GM18519 (cell line): Measurements from ENCODE around the gene KISS1.
"Not testable (repeated sequence)": the region's sequence is repeated elsewhere in the genome, so short reads cannot be mapped to it uniquely, and the experiment has no call there.

ENCODE experiments used
- ATAC-seq: cut with Tn5 transposase; IDR thresholded peaks from one replicate; pipeline ENCODE4 v1.9.1; 2021; ENCODE audit warnings: mild to moderate bottlenecking, moderate library complexity; ENCODE audit not compliant: unreplicated experiment, low FRiP score

KISS1 gene

GRCh38 chr1:204196068-204196795 lies at the start of gene KISS1:
TSS of gene KISS1 (minus strand) at chr1:204196491. CDS start at chr1:204192876, 3,615 bp downstream.
- ATAC-seq = no peak

GRCh38 chr1:204242920-204243319 lies 46.6 kb upstream of the KISS1 start:
- no peak for ATAC-seq

- no peak for ATAC-seq
Measured at GRCh38 chr1:204241914-204242313, 45.6 kb upstream of the KISS1 start.

GRCh38 chr1:204241050-204241449 lies 44.8 kb upstream of the KISS1 start:
- no peak for ATAC-seq

- ATAC-seq = no peak
Measured at GRCh38 chr1:204240233-204240632, 43.9 kb upstream of the KISS1 start.

- ATAC-seq = not testable (repeated sequence)
Measured at GRCh38 chr1:204239401-204239800, 43.1 kb upstream of the KISS1 start.

GRCh38 chr1:204238520-204238919 lies 42.2 kb upstream of the KISS1 start:
- not testable (repeated sequence) for ATAC-seq

GRCh38 chr1:204237515-204237914 lies 41.2 kb upstream of the KISS1 start:
- not testable (repeated sequence) for ATAC-seq

- ATAC-seq = no peak
Measured at GRCh38 chr1:204232526-204232925, 36.2 kb upstream of the KISS1 start.

GRCh38 chr1:204230211-204230610 lies 33.9 kb upstream of the KISS1 start:
- no peak for ATAC-seq

GRCh38 chr1:204228896-204229295 lies 32.6 kb upstream of the KISS1 start:
- no peak for ATAC-seq

- ATAC-seq = no peak
Measured at GRCh38 chr1:204227996-204228785, 31.9 kb upstream of the KISS1 start.

- ATAC-seq = no peak
Measured at GRCh38 chr1:204227351-204227750, 31.1 kb upstream of the KISS1 start.

GRCh38 chr1:204225841-204226735 lies 29.8 kb upstream of the KISS1 start:
- no peak for ATAC-seq

- ATAC-seq = no peak
Measured at GRCh38 chr1:204224655-204225054, 28.4 kb upstream of the KISS1 start.

- ATAC-seq = no peak
Measured at GRCh38 chr1:204223129-204223860, 27.0 kb upstream of the KISS1 start.

- no peak for ATAC-seq
Measured at GRCh38 chr1:204222764-204223055, 26.4 kb upstream of the KISS1 start.

- no peak for ATAC-seq
Measured at GRCh38 chr1:204222006-204222763, 25.9 kb upstream of the KISS1 start.

GRCh38 chr1:204221271-204221670 lies 25.0 kb upstream of the KISS1 start:
- no peak for ATAC-seq
